ENCODE measurements around the gene CCNK. TPM values are rescaled to one million over a fixed set of nuclear protein-coding genes. Genes with fewer than 3 reads are reported as not detected.

The CCNK gene
- total RNA-seq, 2 experiments from 2014 or later = 86.6 to 90.4 TPM

- intact Hi-C loops (cut with micrococcal nuclease) = no loop called here
- no peak overlapping the region for H3K4me3 Mint-ChIP-seq
- H3K36me3 Mint-ChIP-seq = no peaks in the 10 kb centered on the region
- DNase-seq = no peak
- ChIA-PET POLR2A (no interaction called here), CTCF (no interaction called here)
- H3K9me3 Mint-ChIP-seq = no peaks in the 10 kb centered on the region
- no peaks in the 10 kb centered on the region for H3K4me1 Mint-ChIP-seq (ENCODE audit: low read depth)
- no peaks in the 10 kb centered on the region for H3K27me3 Mint-ChIP-seq
- H3K27ac Mint-ChIP-seq = no peak overlapping the region
Measured at GRCh38 chr14:99535448-99535847, 54.2 kb downstream of the CCNK start.

GRCh38 chr14:99535908-99536778 is 54.9 kb downstream of the CCNK start:
- H3K4me1 Mint-ChIP-seq (ENCODE audit: low read depth) = peaks cover 2% of the 10 kb centered on the region
- no peak for DNase-seq
- H3K27me3 Mint-ChIP-seq = no peaks in the 10 kb centered on the region
- no peaks in the 10 kb centered on the region for H3K36me3 Mint-ChIP-seq
- intact Hi-C loops (cut with micrococcal nuclease) = no loop called here
- H3K9me3 Mint-ChIP-seq = no peaks in the 10 kb centered on the region
- H3K27ac Mint-ChIP-seq = no peak overlapping the region
- CTCF ChIA-PET = no interaction called here
- H3K4me3 Mint-ChIP-seq = no peak overlapping the region
- POLR2A ChIA-PET = no interaction called here

- Mint-ChIP-seq H3K27me3 (no peaks in the 10 kb centered on the region), H3K9me3 (no peaks in the 10 kb centered on the region), H3K4me1 (ENCODE audit: low read depth) (peaks cover 6% of the 10 kb centered on the region), H3K4me3 (no peak overlapping the region), H3K27ac (no peak overlapping the region), H3K36me3 (no peaks in the 10 kb centered on the region)
- ChIA-PET POLR2A (no interaction called here), CTCF (no interaction called here)
- intact Hi-C loops (cut with micrococcal nuclease) = no loop called here
- no peak for DNase-seq
Measured at GRCh38 chr14:99537399-99537798, 56.2 kb downstream of the CCNK start.

GRCh38 chr14:99538275-99538674 is 57.1 kb downstream of the CCNK start:
- POLR2A ChIA-PET = no interaction called here
- DNase-seq = no peak
- Mint-ChIP-seq H3K27me3 (no peaks in the 10 kb centered on the region), H3K36me3 (no peaks in the 10 kb centered on the region), H3K4me1 (ENCODE audit: low read depth) (peaks cover 6% of the 10 kb centered on the region), H3K4me3 (no peak overlapping the region), H3K27ac (no peak overlapping the region), H3K9me3 (no peaks in the 10 kb centered on the region)
- intact Hi-C loops (cut with micrococcal nuclease) = no loop called here
- CTCF ChIA-PET = interaction anchor here (0.9 kb wide), 1 partner anchor 11 kb away, joined by 3 read pairs; no protein-coding TSS in a partner anchor

- POLR2A ChIA-PET = no interaction called here
- Mint-ChIP-seq H3K9me3 (no peaks in the 10 kb centered on the region), H3K4me3 (no peak overlapping the region)
Measured at GRCh38 chr14:99538733-99539132, 57.5 kb downstream of the CCNK start.

GRCh38 chr14:99539491-99539890 is 58.3 kb downstream of the CCNK start:
- H3K27me3 Mint-ChIP-seq = no peaks in the 10 kb centered on the region
- intact Hi-C loops (cut with micrococcal nuclease) = no loop called here
- no peak overlapping the region for H3K4me3 Mint-ChIP-seq
- H3K36me3 Mint-ChIP-seq = no peaks in the 10 kb centered on the region
- ChIA-PET CTCF (no interaction called here), POLR2A (no interaction called here)
- no peaks in the 10 kb centered on the region for H3K9me3 Mint-ChIP-seq
- no peak overlapping the region for H3K27ac Mint-ChIP-seq
- DNase-seq = no peak
- H3K4me1 Mint-ChIP-seq (ENCODE audit: low read depth) = peaks cover 6% of the 10 kb centered on the region

More at GRCh38 chr14:99538733-99539132, 57.5 kb downstream of the CCNK start:
- Mint-ChIP-seq H3K4me1 (ENCODE audit: low read depth) (peaks cover 6% of the 10 kb centered on the region), H3K27ac (no peak overlapping the region), H3K27me3 (no peaks in the 10 kb centered on the region), H3K36me3 (no peaks in the 10 kb centered on the region)
- no peak for DNase-seq
- CTCF ChIA-PET = interaction anchor here (0.9 kb wide), 1 partner anchor 11 kb away, joined by 3 read pairs; no protein-coding TSS in a partner anchor
- intact Hi-C loops (cut with micrococcal nuclease) = no loop called here

GRCh38 chr14:99540196-99541032 is 59.2 kb downstream of the CCNK start:
- POLR2A ChIA-PET = no interaction called here
- Mint-ChIP-seq H3K36me3 (no peaks in the 10 kb centered on the region), H3K27me3 (no peaks in the 10 kb centered on the region), H3K4me3 (no peak overlapping the region), H3K27ac (no peak overlapping the region), H3K4me1 (ENCODE audit: low read depth) (peaks cover 6% of the 10 kb centered on the region), H3K9me3 (no peaks in the 10 kb centered on the region)
- intact Hi-C loops (cut with micrococcal nuclease) = no loop called here
- CTCF ChIA-PET = no interaction called here
- no peak for DNase-seq

- no peak for DNase-seq
- H3K9me3 Mint-ChIP-seq = no peaks in the 10 kb centered on the region
- no peaks in the 10 kb centered on the region for H3K36me3 Mint-ChIP-seq
- H3K27me3 Mint-ChIP-seq = no peaks in the 10 kb centered on the region
- ChIA-PET CTCF (no interaction called here), POLR2A (no interaction called here)
- no peak overlapping the region for H3K27ac Mint-ChIP-seq
- intact Hi-C loops (cut with micrococcal nuclease) = no loop called here
- H3K4me3 Mint-ChIP-seq = no peak overlapping the region
- peaks cover 6% of the 10 kb centered on the region for H3K4me1 Mint-ChIP-seq (ENCODE audit: low read depth)
Measured at GRCh38 chr14:99541211-99541610, 60.0 kb downstream of the CCNK start.

- intact Hi-C loops (cut with micrococcal nuclease) = no loop called here
- Mint-ChIP-seq H3K4me1 (ENCODE audit: low read depth) (peaks cover 6% of the 10 kb centered on the region), H3K4me3 (no peak overlapping the region), H3K27ac (no peak overlapping the region), H3K36me3 (no peaks in the 10 kb centered on the region), H3K9me3 (no peaks in the 10 kb centered on the region), H3K27me3 (no peaks in the 10 kb centered on the region)
- ChIA-PET POLR2A (no interaction called here), CTCF (no interaction called here)
- DNase-seq = peak; percentile 18
Measured at GRCh38 chr14:99541677-99542470, 60.7 kb downstream of the CCNK start.

- ChIA-PET POLR2A (no interaction called here), CTCF (no interaction called here)
- intact Hi-C loops (cut with micrococcal nuclease) = no loop called here
- no peaks in the 10 kb centered on the region for H3K36me3 Mint-ChIP-seq
- no peak for DNase-seq
- H3K27me3 Mint-ChIP-seq = no peaks in the 10 kb centered on the region
- H3K27ac Mint-ChIP-seq = no peak overlapping the region
- no peak overlapping the region for H3K4me3 Mint-ChIP-seq
- H3K9me3 Mint-ChIP-seq = no peaks in the 10 kb centered on the region
- H3K4me1 Mint-ChIP-seq (ENCODE audit: low read depth) = peaks cover 6% of the 10 kb centered on the region
Measured at GRCh38 chr14:99542566-99542965, 61.4 kb downstream of the CCNK start.

GRCh38 chr14:99543370-99543769 is 62.2 kb downstream of the CCNK start:
- Mint-ChIP-seq H3K4me1 (ENCODE audit: low read depth) (peaks cover 6% of the 10 kb centered on the region), H3K27ac (no peak overlapping the region), H3K4me3 (no peak overlapping the region), H3K27me3 (no peaks in the 10 kb centered on the region), H3K36me3 (no peaks in the 10 kb centered on the region), H3K9me3 (no peaks in the 10 kb centered on the region)
- no peak for DNase-seq
- ChIA-PET POLR2A (no interaction called here), CTCF (no interaction called here)
- intact Hi-C loops (cut with micrococcal nuclease) = no loop called here

- ChIA-PET CTCF (no interaction called here), POLR2A (no interaction called here)
- DNase-seq = no peak
- no peak overlapping the region for H3K27ac Mint-ChIP-seq
- no peaks in the 10 kb centered on the region for H3K36me3 Mint-ChIP-seq
- intact Hi-C loops (cut with micrococcal nuclease) = no loop called here
- peaks cover 6% of the 10 kb centered on the region for H3K4me1 Mint-ChIP-seq (ENCODE audit: low read depth)
- no peak overlapping the region for H3K4me3 Mint-ChIP-seq
- no peaks in the 10 kb centered on the region for H3K27me3 Mint-ChIP-seq
- H3K9me3 Mint-ChIP-seq = no peaks in the 10 kb centered on the region
Measured at GRCh38 chr14:99543985-99544384, 62.8 kb downstream of the CCNK start.
